SK-N-MC (cell line): ENCODE results near the gene KCTD18.

Experiments
- DNase-seq: peaks from one replicate; pipeline ENCODE4 v3.0.0-alpha.2; 2011; ENCODE audit warnings: low read depth, low spot score
- H3K27ac ChIP-seq: fragments of 200-600 bp; sonication (generic); 2 replicates; pipeline ENCODE4 v1.5.1; 2016; ENCODE audit warnings: mixed run types
- H3K36me3 ChIP-seq: fragments of 200-600 bp; sonication (generic); 2 replicates; pipeline ENCODE4 v1.6.1; 2017; ENCODE audit warnings: antibody characterized with exemption, low read length, mixed read lengths; ENCODE audit not compliant: insufficient read depth
- H3K4me3 ChIP-seq: fragments of 200-600 bp; sonication (generic); 2 replicates; pipeline ENCODE4 v1.5.1; 2016
- H3K9ac ChIP-seq: fragments of 200-600 bp; sonication (generic); 2 replicates; pipeline ENCODE4 v1.8.0; 2017; ENCODE audit warnings: mixed run types, mixed read lengths; ENCODE audit not compliant: insufficient read length
- H3K9me3 ChIP-seq: fragments of 200-600 bp; sonication (generic); 2 replicates; pipeline ENCODE4 v1.6.1; 2017; ENCODE audit warnings: low read depth, mild to moderate bottlenecking, antibody characterized with exemption, low read length, moderate library complexity, mixed read lengths
- EZH2 ChIP-seq: fragments of 200-600 bp; sonication (generic); IDR thresholded peaks from one replicate; pipeline ENCODE4 v1.6.1; 2017; ENCODE audit warnings: antibody characterized with exemption
- FOXP2 ChIP-seq: optimal IDR thresholded peaks from 2 replicates; pipeline ENCODE3; 2011; ENCODE audit warnings: mild to moderate bottlenecking, moderate library complexity; ENCODE audit not compliant: insufficient read depth; ENCODE audit errors: extremely low read length, control extremely low read depth
- POLR2AphosphoS5 ChIP-seq: IDR thresholded peaks from 2 replicates; pipeline ENCODE4 v1.6.1; 2012; ENCODE audit warnings: mild to moderate bottlenecking, low read depth, low read length, borderline replicate concordance

The KCTD18 gene

DNA sequence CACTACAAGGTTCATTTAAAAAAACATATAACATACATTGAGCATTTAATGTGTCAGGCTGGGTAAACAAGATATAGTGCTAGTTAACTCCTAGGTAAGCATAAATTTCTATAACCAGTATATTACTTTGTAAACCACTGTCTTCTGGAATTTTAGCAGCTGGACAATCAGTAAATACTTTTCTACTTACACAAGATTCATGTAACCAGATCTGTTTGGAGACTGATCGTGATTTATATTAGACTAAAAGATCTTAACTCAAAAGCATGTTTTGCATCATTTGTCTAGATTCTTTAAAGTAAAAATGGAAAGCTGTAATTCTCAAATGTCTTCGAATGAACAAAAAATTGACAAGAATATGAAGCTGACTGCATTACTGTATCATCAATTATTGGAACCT is 15.2 kb upstream of the KCTD18 start:
- Histone ChIP-seq H3K4me3 (peak overlapping the region; percentile 98), H3K36me3 (no peaks in the 10 kb centered on the region), H3K9me3 (no peaks in the 10 kb centered on the region), H3K27ac (no peak overlapping the region), H3K9ac (peak overlapping the region; percentile 74)
- TF ChIP-seq FOXP2 (no peak), EZH2 (no peak), POLR2AphosphoS5 (no peak)
- DNase-seq = no peak

DNA sequence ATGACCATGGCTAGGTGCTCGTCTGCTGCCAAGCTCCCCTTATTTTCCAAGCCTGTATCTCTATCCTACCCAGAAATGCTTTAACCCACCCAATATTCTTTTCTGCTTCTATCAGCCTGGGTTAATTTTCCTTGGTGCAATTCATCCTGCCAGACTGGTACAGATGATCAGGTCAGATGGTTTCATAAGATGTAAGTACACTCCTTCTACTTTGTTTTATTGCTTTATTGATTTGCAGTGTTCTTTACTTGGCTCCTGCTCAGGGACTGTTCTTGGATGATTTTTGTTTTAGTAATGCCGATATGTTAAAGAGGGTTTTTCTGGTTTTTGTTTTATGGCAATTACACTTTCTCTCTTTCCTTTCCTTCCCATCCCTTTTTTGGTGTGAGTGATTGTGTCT is 13.7 kb upstream of the KCTD18 start:
- H3K36me3 ChIP-seq = no peaks in the 10 kb centered on the region
- no peaks in the 10 kb centered on the region for H3K9me3 ChIP-seq
- TF ChIP-seq FOXP2 (no peak), POLR2AphosphoS5 (no peak), EZH2 (no peak)
- no peak for DNase-seq
- no peak overlapping the region for H3K27ac ChIP-seq
- no peak overlapping the region for H3K4me3 ChIP-seq
- no peak overlapping the region for H3K9ac ChIP-seq

DNA sequence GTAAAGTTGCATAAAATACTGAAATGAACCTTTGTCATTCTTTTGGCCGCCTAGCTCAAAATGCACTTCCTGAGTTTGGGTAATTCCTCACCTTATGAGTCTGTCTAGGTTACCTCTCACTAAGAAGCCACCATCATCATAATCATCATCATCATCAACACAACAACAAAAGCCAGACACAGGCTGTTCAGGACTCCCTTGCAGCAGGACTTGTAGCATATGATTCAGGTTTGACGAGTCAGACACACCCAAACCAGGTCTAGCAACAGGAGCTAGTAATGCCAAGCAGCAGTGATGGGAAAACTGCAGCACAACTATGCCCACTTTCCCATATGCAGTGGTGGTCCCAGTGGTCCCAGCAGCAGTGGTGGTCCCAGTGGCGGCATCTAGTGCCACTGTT is 13.3 kb upstream of the KCTD18 start:
- H3K9ac ChIP-seq = no peak overlapping the region
- H3K4me3 ChIP-seq = no peak overlapping the region
- no peak for DNase-seq
- H3K27ac ChIP-seq = no peak overlapping the region
- no peak for TF ChIP-seq EZH2
- no peak for TF ChIP-seq FOXP2
- TF ChIP-seq POLR2AphosphoS5 = no peak
- no peaks in the 10 kb centered on the region for H3K9me3 ChIP-seq
- H3K36me3 ChIP-seq = no peaks in the 10 kb centered on the region

DNA sequence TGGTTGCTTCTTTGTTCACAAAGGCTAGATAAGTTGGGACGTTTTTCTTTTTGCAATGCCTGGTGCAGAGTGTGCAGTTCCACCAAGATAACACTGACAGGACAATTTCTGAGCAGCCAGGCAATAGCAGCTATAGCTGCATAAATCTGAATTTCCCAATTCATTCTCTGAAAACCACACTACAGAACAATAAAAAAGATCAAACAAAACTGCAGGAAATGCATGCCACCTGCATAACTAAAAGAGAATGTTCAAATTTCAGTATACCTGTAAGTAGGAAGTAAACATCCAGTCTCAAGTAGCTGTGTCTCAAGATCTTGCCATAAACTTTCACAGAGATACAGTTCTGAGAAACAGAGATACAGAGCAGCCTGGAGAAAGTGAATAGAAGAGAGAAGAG is 5.3 kb upstream of the KCTD18 start:
- no peak overlapping the region for H3K27ac ChIP-seq
- TF ChIP-seq EZH2 (no peak), FOXP2 (no peak), POLR2AphosphoS5 (no peak)
- H3K9me3 ChIP-seq = peaks cover 2% of the 10 kb centered on the region; the same call in 1 of the 2 replicates
- no peak overlapping the region for H3K9ac ChIP-seq
- no peak for DNase-seq
- H3K36me3 ChIP-seq = no peaks in the 10 kb centered on the region
- H3K4me3 ChIP-seq = no peak overlapping the region

DNA sequence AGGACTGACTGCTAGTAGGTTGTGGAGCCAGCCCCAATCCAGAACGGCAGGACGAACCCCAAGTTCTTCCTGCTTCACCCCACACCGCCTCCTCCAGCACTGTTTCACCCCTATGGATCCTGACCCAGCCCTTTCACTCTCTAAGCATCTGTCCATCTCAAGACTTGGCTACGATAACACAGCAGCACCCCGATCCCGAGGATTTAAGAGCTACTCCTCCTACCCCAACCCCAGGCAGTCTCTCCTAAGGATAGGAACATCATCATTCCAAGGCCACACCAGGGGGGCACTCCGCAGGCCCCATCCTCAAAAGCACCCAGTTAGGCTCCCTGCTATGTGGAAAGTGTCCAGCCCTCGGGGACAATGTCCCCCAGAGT is 645 bp downstream of the KCTD18 start:
- Histone ChIP-seq H3K9me3 (no peaks in the 10 kb centered on the region), H3K27ac (no peak overlapping the region), H3K9ac (peak overlapping the region; percentile 90), H3K4me3 (peak overlapping the region; percentile 87), H3K36me3 (no peaks in the 10 kb centered on the region; the same call in 1 of the 2 replicates)
- TF ChIP-seq POLR2AphosphoS5 (no peak), EZH2 (no peak), FOXP2 (no peak)
- no peak for DNase-seq

DNA sequence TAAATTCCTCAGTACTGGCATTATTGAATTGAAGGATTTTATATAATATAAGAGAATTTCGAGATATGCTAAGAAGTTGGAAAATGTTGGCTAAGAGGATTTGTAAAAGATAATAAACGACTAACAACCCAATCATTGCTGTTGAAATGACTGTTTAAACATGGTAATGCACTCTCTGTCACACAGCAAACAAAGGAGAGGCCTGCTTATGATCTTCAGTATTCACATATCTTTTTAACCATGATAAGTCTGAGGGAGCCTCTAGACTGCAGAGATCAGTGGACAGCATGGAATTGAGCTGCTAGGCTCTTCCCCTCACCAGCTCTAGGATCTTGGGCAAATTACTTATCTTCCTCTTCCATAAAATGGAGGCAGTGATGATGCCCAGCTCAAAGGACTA is 2.7 kb downstream of the KCTD18 start:
- peaks cover 8% of the 10 kb centered on the region for H3K36me3 ChIP-seq
- no peaks in the 10 kb centered on the region for H3K9me3 ChIP-seq
- DNase-seq = no peak
- TF ChIP-seq EZH2 (no peak), POLR2AphosphoS5 (no peak), FOXP2 (no peak)
- H3K4me3 ChIP-seq = no peak overlapping the region
- H3K9ac ChIP-seq = no peak overlapping the region
- H3K27ac ChIP-seq = no peak overlapping the region

DNA sequence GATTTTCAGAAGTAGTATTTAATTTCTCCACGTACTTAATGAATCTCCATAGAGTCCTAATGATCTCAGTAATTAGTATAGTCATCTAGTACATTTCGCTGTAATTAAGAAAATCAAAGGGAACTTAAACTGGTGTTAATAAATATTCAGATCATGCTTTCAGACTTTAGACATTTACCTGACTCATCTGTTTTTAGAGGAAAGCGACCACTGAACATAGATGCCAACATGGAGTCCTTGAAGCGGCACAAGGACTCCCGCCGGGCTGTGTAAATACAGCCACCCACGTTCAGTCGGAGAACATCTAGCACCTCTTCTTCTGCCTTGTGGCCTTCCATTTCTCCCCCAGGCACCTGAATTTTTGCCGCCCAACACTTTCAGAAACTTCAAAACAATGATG is 3.2 kb downstream of the KCTD18 start:
- Histone ChIP-seq H3K4me3 (no peak overlapping the region), H3K27ac (no peak overlapping the region), H3K9me3 (no peaks in the 10 kb centered on the region), H3K9ac (no peak overlapping the region), H3K36me3 (peaks cover 8% of the 10 kb centered on the region)
- DNase-seq = no peak
- TF ChIP-seq EZH2 (no peak), POLR2AphosphoS5 (no peak), FOXP2 (no peak)

DNA sequence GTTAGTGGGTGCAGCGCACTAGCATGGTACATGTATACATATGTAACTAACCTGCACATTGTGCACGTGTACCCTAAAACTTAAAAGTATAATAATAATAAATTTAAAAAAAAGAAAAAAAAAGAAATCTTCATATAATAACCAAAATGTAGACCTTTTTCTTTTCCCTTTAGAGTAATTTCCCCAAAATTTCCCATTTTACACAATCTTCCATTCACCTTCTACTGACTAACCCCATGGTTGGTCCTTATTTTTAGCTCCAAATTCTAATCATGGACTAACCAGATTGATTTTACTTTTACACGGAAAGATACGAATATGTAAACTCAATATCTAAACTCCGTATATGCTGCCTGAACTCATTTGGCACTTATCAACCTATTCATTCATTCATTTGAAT is 7.7 kb downstream of the KCTD18 start:
- H3K36me3 ChIP-seq = peaks cover 18% of the 10 kb centered on the region
- no peak overlapping the region for H3K4me3 ChIP-seq

DNA sequence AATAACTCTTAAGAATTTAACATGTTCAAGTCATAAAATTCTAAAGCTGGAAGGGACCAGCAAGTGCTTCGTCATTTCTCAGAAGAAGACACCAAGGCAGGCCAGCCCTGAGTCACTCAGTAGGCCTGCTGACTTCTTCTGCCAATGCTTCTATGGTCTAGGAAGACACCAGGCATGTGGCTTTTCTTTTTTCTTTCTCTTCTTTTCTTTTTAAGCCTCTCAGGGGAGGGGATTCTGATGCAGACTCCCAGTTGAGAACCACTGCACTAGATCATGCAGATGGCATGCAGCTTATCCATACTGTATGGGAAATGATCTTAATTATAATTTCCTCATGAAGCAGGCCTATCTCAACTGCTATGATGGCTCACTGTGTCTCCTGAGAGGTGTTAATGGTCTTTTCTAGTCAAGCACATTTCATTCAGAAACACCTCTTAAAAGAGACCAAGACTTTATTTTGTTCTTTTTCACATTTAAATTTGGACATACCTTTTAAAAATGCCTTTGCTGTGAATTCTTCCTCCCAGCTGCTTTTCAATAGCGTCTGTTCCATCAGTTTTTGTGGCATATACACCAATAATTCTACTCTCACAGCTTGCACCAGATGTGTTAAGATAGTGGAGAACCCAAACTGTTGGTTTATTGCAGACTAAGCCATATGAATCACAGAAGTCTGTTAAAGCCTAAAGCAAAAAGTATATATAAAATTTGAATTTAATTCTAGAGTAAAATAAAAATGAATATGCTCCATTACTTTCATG is 11.3 kb downstream of the KCTD18 start:
- Histone ChIP-seq H3K36me3 (peaks cover 38% of the 10 kb centered on the region), H3K9ac (no peak overlapping the region), H3K9me3 (no peaks in the 10 kb centered on the region), H3K27ac (peak overlapping the region; percentile 54; the same call in 1 of the 2 replicates), H3K4me3 (no peak overlapping the region)
- TF ChIP-seq EZH2 = no peak
- no peak for TF ChIP-seq FOXP2
- no peak for TF ChIP-seq POLR2AphosphoS5
- DNase-seq = no peak

More for the DNA sequence above, 7.7 kb downstream of the KCTD18 start:
- TF ChIP-seq POLR2AphosphoS5 = no peak
- TF ChIP-seq EZH2 = no peak
- TF ChIP-seq FOXP2 = no peak
- H3K9me3 ChIP-seq = no peaks in the 10 kb centered on the region
- no peak overlapping the region for H3K27ac ChIP-seq
- DNase-seq = no peak
- H3K9ac ChIP-seq = no peak overlapping the region
